Fibroblast of mammary gland (primary cell): ENCODE results near the gene WNT5A.

ENCODE experiments used
- DNase-seq: peaks from one replicate; pipeline ENCODE4 v3.0.0-alpha.2; 2010; ENCODE audit warnings: low read depth
- H3K4me3 ChIP-seq: 2 replicates; pipeline ENCODE4 v1.5.1; 2011; ENCODE audit warnings: low read depth, mild to moderate bottlenecking, low read length, moderate library complexity; ENCODE audit not compliant: control insufficient read depth
- TF ChIP-seq, protein P1 (sequence below): conservative IDR thresholded peaks from 2 replicates; pipeline ENCODE4 v1.5.1; 2011; ENCODE audit warnings: low read depth, low read length, inconsistent platforms; ENCODE audit not compliant: control insufficient read depth, insufficient read depth

WNT5A gene

GRCh38 chr3:55416331-55416821, 70.7 kb downstream of the WNT5A start:
- peak; percentile 91 for DNase-seq
- TF ChIP-seq, protein P1, sequence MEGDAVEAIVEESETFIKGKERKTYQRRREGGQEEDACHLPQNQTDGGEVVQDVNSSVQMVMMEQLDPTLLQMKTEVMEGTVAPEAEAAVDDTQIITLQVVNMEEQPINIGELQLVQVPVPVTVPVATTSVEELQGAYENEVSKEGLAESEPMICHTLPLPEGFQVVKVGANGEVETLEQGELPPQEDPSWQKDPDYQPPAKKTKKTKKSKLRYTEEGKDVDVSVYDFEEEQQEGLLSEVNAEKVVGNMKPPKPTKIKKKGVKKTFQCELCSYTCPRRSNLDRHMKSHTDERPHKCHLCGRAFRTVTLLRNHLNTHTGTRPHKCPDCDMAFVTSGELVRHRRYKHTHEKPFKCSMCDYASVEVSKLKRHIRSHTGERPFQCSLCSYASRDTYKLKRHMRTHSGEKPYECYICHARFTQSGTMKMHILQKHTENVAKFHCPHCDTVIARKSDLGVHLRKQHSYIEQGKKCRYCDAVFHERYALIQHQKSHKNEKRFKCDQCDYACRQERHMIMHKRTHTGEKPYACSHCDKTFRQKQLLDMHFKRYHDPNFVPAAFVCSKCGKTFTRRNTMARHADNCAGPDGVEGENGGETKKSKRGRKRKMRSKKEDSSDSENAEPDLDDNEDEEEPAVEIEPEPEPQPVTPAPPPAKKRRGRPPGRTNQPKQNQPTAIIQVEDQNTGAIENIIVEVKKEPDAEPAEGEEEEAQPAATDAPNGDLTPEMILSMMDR: no peak
- H3K4me3 ChIP-seq: no peak overlapping the region
